CD4-positive, alpha-beta T cell treated with Interleukin-4 for 1 hour (primary cell): Measurements from ENCODE around the gene STX18.
"Not testable (repeated sequence)": the region's sequence is repeated elsewhere in the genome, so short reads cannot be mapped to it uniquely, and the experiment has no call there.

Experiments
- DNase-seq, 2 donors: peaks; one replicate each; pipeline ENCODE4 v3.0.0-alpha.2; 2020 to 2022

Gene STX18

DNA sequence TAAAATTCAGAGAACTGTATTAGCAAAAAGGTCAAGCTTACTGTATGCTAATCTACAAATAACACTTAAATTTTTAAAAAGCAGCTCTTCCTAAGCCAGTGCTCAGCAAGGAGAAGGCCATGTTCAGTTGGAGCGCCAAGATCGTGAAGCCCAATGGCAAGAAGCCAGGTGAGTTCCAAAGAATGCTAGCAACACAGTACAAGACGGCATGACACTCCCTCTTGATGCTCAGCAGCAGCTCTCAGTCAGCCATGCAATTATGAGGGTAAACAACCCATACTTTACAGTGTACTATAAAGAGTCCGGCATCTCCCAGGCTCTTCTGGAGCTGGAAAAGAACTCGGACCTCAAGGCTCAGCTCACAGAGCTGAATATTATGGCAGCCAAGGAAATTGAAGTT lies 34.9 kb downstream of the STX18 start:
- no peak for DNase-seq

DNA sequence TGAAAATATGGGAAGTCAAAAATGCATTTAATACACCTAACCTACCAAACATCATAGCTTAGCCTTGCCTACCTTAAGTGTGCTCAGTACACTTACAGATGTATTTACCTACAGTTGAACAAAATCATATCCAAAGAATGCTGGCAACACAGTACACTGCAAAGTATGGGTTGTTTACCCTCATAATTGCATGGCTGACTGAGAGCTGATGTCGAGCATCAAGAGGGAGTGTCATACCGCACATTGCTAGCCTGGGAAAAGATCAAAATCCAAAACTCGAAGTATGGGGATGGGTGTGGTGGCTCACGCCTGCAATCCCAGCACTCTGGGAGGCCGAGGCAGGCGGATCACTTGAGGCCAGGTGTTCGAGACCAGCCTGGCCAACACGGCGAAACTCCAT lies 36.6 kb downstream of the STX18 start:
- not testable (repeated sequence) for DNase-seq

DNA sequence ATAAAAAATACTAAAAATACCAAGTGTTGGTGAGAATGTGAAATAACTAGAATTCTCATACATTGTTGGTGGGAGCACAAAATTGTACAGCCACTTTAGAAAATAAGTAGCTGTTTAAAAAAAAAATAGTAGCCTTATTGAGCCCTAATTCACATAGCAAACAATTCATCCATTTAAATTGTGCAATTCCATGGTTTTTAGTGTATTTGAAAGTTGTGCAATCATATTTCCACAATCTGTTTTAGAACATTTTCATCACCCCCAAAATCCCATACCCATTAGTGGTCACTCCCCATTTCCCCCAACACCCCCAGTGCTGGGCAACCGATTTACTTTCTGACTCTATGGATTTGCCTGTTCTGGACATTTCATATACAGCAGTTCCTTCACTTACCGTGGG lies 37.1 kb downstream of the STX18 start:
- DNase-seq = no peak

DNA sequence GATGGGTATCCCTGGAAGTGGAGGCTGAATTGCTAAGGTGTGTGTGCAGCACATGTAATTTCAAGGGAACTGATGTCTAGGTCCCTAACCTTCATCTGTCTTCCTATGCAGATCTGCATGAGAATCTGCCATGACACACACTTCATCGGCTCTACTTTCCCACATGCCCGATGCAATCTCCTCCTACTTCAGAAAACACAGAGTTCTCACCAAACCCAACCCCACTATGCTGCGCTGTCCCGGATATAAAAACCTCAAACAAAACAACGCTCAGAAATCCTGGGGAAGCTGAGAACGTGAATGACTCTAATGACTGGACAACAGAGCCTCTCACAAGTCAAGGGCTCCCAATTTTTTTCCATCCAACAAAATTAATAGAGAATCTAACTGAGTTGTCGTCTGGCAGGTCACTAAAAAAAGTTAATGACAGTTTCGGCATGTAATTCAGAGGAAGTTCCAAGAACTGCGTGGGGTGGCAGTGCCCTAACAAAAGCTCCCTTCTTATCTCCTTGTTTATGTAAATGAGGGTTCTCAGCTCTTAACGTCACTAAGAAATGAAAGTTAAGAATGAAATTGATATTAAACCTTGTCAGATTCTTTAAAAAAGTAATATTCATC lies 39.0 kb downstream of the STX18 start:
- DNase-seq = peak in 1 of 2 donors; percentile 36

GRCh38 chr4:4501679-4502078 lies 40.2 kb downstream of the STX18 start:
- no peak for DNase-seq

- DNase-seq = no peak
Measured at GRCh38 chr4:4499438-4500123, 42.3 kb downstream of the STX18 start.

GRCh38 chr4:4496592-4497372 lies 45.1 kb downstream of the STX18 start:
- no peak for DNase-seq

GRCh38 chr4:4494882-4495281 lies 47.0 kb downstream of the STX18 start:
- no peak for DNase-seq

- no peak for DNase-seq
Measured at GRCh38 chr4:4492161-4492847, 49.5 kb downstream of the STX18 start.

GRCh38 chr4:4491396-4491893 lies 50.4 kb downstream of the STX18 start:
- DNase-seq = no peak

GRCh38 chr4:4490816-4491215 lies 51.0 kb downstream of the STX18 start:
- DNase-seq = no peak

- no peak for DNase-seq
Measured at GRCh38 chr4:4490041-4490440, 51.8 kb downstream of the STX18 start.

GRCh38 chr4:4488405-4489404 lies 53.1 kb downstream of the STX18 start:
- DNase-seq = peak; percentile 67 to 74

GRCh38 chr4:4486969-4487368 lies 54.9 kb downstream of the STX18 start:
- DNase-seq = no peak

DNA sequence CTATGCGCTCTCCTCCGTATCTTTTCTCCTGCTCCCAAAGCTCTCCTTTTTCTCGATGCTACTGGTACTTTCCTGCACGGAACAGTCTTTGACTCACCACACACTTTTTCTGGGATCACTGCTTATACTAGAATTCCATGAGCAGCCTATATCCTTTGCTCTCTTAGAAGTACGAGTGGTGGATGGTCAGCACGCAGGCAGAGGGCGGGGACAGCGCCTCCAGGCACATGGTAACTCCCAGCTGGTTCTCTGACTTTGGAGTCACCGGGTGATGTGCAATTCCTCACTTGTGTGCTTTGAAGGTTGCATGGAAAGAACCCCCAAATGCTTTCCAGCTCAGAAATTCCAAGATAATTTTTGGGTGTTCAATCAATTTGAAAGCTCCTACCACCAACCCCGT lies 56.0 kb downstream of the STX18 start:
- DNase-seq = no peak

DNA sequence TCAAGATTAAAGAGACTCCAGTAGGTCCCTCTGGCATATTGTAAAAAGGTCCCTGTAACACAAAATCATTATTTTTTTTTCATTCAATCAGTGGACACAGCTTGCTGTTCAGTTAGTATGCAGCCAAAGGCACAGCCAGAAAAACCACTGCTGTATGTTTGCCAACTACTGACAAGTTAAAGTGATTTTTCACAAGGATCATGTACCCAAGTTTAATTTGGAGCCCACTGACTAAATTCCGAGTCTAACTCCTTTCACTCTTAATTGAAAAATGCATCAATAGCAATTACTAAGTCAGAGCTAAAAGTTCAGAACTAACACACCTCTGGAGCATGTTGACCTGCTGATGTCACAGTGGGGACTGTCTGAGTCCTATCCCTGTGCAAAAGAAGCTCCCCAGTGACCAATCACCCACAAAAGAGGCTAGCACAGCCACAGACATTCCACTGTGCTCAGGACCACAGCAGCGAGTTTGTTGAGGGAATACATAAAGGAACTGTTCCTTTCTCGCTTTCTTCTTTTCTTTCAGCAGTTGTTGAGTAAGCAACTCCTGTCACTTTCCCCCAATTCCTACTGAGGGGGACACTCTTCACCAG lies 60.4 kb downstream of the STX18 start:
- no peak for DNase-seq

- no peak for DNase-seq
Measured at GRCh38 chr4:4480685-4481398, 61.0 kb downstream of the STX18 start.

DNA sequence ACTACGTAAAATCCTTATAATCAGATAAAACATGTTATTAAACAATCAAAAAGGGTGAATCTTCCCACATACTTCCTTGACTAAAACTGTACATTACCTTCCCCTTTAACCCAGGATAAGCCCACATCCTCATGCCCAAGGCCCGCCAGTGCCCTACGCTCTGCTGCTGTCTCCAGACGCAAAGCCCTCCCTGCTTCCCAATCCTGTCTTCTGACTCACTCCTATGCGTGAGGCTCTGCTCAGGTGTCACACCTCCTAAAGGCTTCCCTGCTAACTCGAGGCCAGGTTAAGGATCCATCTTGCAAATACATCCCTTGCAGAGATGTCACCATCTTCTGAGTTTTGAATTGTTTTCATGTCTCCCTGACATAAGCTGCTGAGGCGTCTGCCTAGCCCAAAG lies 61.6 kb downstream of the STX18 start:
- no peak for DNase-seq

DNA sequence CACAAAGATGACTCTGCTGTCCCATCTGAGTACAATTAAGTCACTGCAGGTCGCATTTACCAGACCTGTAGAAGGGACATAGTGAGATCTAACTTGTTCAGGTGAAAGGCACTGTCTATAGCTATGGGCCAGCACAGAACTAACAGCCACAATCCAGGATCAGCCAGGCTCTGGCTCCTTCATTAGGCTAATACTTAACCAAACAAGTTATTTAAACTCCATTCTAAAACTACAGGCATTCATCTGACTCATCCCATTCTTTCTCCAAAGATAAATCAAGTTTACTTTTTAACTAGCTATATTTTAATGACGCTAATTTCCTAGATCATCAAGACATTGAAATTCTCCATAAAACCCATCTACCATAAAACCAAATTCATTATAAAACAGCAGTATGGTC lies 62.5 kb downstream of the STX18 start:
- no peak for DNase-seq

DNA sequence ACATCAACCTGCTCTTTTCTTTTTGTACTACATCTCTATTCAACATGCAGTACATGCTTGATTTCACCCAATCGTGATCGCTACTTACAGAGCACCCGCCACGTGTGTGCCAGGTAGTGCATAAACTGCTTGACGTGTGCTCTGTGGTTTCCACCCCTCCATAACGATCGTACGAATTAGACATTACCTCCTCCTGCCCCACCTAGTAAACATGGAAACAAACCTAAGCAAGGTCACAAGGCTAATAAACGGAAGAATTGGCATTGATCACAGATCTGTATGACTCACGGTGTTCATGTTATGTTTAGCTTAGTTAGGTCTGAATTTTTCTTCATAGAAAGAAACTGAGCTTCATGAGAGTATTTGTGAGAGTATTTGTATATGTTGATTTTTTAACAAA lies 64.1 kb downstream of the STX18 start:
- DNase-seq = no peak

DNA sequence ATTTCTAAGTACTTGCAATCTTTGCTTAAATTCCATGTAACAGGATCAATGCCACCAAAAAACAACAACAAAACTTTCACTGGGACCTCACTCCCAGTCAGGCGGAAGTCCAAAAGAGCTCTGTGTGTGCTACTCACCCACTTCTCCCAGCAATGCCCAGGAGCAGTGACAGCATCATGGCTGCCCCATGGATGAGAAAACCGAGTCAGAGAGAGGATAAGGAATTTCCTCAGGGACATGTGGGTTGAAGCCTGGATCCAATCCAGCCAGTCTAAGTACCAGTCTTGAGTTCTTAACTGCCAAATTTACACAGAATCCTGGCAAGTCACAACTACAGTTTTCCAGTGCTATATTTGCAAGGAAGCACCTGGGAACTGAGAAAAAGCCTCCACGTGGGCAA lies 64.5 kb downstream of the STX18 start:
- DNase-seq = no peak
